HCT116 (cell line): ENCODE measurements around the gene PRDM1.

ENCODE experiments used
- JUND ChIP-seq: IDR thresholded peaks from 2 replicates; pipeline ENCODE4 v1.6.1; 2012
- POLR2A ChIP-seq: IDR thresholded peaks from 2 replicates; pipeline ENCODE4 v1.7.0; 2011; ENCODE audit warnings: borderline replicate concordance; ENCODE audit not compliant: insufficient read depth, insufficient read length; ENCODE audit errors: extremely low read depth
- POLR2AphosphoS5 ChIP-seq: IDR thresholded peaks from 2 replicates; pipeline ENCODE4 v1.6.1; 2011; ENCODE audit warnings: mild to moderate bottlenecking, low read depth, low read length, moderate library complexity
- RAD21 ChIP-seq: IDR thresholded peaks from 2 replicates; pipeline ENCODE4 v1.6.1; 2012; ENCODE audit warnings: low read depth, mild to moderate bottlenecking
- SIN3A ChIP-seq: IDR thresholded peaks from 2 replicates; pipeline ENCODE4 v1.6.1; 2012; ENCODE audit warnings: low read depth
- SRF ChIP-seq: IDR thresholded peaks from 2 replicates; pipeline ENCODE4 v1.6.1; 2012; ENCODE audit warnings: low read depth
- YY1 ChIP-seq: IDR thresholded peaks from 2 replicates; pipeline ENCODE4 v1.6.1; 2011; ENCODE audit warnings: low read length, low read depth, moderate library complexity, mild to moderate bottlenecking; ENCODE audit not compliant: insufficient replicate concordance; ENCODE audit errors: extremely low read depth
- ZFX ChIP-seq: fragments of 450-650 bp; IDR thresholded peaks from 2 replicates; pipeline ENCODE4 v1.6.1; 2017
- ZNF274 ChIP-seq: fragments of 200-500 bp; sonication (Bioruptor generic); IDR thresholded peaks from 2 replicates; pipeline ENCODE4 v1.6.1; 2014; ENCODE audit warnings: mild to moderate bottlenecking, low read depth, low read length, inconsistent platforms
- TF ChIP-seq, protein P1 (sequence below), 3 experiments: fragments of 200-600 bp in 1 of 3; sonication (generic) in 1 of 3; IDR thresholded peaks in 2 of 3; conservative IDR thresholded peaks in 1 of 3; 2 replicates each; pipeline ENCODE4 v1.5.1; 2012 to 2017; ENCODE audit warnings: low read depth in 2 of 3, low read length in 2 of 3, antibody characterized with exemption in 1 of 3, borderline replicate concordance in 1 of 3, control low read depth in 1 of 3, mild to moderate bottlenecking in 1 of 3, mixed read lengths in 1 of 3, mixed run types in 1 of 3, moderate library complexity in 1 of 3; ENCODE audit not compliant: insufficient read depth in 1 of 3
- TF ChIP-seq, protein P2 (sequence below): IDR thresholded peaks from 2 replicates; pipeline ENCODE4 v1.6.1; 2012
- TF ChIP-seq, protein P3 (sequence below): IDR thresholded peaks from 2 replicates; pipeline ENCODE4 v1.6.1; 2012; ENCODE audit warnings: low read depth

DNA sequence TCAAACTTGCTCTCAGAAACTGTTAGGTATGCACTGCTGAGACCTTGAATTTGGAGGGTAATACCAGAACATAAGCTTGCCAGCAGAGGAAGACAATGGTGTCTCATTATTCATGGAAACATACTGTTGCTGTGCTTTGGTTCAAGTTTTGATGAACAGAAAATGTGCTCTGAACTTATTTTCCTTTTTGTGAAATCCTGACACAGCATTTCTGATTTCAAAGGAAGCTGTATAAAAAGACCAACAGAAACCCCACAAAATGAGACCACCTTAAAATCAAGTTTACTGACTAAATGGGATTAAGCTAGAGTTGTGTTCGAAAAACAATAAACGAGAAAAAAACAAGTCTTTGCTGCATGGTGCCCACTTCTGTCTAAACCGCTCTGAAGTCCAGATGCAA is 70.3 kb downstream of the PRDM1 start:
- no peak for TF ChIP-seq YY1
- TF ChIP-seq POLR2AphosphoS5: no peak
- TF ChIP-seq, protein P1, sequence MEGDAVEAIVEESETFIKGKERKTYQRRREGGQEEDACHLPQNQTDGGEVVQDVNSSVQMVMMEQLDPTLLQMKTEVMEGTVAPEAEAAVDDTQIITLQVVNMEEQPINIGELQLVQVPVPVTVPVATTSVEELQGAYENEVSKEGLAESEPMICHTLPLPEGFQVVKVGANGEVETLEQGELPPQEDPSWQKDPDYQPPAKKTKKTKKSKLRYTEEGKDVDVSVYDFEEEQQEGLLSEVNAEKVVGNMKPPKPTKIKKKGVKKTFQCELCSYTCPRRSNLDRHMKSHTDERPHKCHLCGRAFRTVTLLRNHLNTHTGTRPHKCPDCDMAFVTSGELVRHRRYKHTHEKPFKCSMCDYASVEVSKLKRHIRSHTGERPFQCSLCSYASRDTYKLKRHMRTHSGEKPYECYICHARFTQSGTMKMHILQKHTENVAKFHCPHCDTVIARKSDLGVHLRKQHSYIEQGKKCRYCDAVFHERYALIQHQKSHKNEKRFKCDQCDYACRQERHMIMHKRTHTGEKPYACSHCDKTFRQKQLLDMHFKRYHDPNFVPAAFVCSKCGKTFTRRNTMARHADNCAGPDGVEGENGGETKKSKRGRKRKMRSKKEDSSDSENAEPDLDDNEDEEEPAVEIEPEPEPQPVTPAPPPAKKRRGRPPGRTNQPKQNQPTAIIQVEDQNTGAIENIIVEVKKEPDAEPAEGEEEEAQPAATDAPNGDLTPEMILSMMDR (IDR thresholded peaks at IDR 0.05 in 2 of 3, conservative IDR thresholded peaks at IDR 0.05 in 1 of 3; ENCODE audit: borderline replicate concordance in 1 of 3, insufficient read depth in 1 of 3, low read depth in 2 of 3, low read length in 2 of 3): no peak
- TF ChIP-seq SRF: no peak
- TF ChIP-seq POLR2A: no peak
- TF ChIP-seq, protein P2, sequence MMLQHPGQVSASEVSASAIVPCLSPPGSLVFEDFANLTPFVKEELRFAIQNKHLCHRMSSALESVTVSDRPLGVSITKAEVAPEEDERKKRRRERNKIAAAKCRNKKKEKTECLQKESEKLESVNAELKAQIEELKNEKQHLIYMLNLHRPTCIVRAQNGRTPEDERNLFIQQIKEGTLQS: no peak
- TF ChIP-seq SIN3A: no peak
- no peak for TF ChIP-seq ZFX
- TF ChIP-seq JUND: no peak
- no peak for TF ChIP-seq ZNF274
- TF ChIP-seq, protein P3, sequence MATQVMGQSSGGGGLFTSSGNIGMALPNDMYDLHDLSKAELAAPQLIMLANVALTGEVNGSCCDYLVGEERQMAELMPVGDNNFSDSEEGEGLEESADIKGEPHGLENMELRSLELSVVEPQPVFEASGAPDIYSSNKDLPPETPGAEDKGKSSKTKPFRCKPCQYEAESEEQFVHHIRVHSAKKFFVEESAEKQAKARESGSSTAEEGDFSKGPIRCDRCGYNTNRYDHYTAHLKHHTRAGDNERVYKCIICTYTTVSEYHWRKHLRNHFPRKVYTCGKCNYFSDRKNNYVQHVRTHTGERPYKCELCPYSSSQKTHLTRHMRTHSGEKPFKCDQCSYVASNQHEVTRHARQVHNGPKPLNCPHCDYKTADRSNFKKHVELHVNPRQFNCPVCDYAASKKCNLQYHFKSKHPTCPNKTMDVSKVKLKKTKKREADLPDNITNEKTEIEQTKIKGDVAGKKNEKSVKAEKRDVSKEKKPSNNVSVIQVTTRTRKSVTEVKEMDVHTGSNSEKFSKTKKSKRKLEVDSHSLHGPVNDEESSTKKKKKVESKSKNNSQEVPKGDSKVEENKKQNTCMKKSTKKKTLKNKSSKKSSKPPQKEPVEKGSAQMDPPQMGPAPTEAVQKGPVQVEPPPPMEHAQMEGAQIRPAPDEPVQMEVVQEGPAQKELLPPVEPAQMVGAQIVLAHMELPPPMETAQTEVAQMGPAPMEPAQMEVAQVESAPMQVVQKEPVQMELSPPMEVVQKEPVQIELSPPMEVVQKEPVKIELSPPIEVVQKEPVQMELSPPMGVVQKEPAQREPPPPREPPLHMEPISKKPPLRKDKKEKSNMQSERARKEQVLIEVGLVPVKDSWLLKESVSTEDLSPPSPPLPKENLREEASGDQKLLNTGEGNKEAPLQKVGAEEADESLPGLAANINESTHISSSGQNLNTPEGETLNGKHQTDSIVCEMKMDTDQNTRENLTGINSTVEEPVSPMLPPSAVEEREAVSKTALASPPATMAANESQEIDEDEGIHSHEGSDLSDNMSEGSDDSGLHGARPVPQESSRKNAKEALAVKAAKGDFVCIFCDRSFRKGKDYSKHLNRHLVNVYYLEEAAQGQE: no peak
- TF ChIP-seq RAD21: no peak
